Activated effector memory CD4-positive, alpha-beta T cell treated with Interleukin-2 at 50 U/mL for 16 hours (primary cell): ENCODE data around the gene FRMD4A.

Experiments
- DNase-seq: peaks from one replicate; pipeline ENCODE4 v3.0.0-alpha.2; 2020

Gene FRMD4A

GRCh38 chr10:14293526-14293925, 37.2 kb downstream of the FRMD4A start:
- DNase-seq = no peak

- DNase-seq = no peak
Measured at GRCh38 chr10:14291296-14291695, 39.4 kb downstream of the FRMD4A start.

DNA sequence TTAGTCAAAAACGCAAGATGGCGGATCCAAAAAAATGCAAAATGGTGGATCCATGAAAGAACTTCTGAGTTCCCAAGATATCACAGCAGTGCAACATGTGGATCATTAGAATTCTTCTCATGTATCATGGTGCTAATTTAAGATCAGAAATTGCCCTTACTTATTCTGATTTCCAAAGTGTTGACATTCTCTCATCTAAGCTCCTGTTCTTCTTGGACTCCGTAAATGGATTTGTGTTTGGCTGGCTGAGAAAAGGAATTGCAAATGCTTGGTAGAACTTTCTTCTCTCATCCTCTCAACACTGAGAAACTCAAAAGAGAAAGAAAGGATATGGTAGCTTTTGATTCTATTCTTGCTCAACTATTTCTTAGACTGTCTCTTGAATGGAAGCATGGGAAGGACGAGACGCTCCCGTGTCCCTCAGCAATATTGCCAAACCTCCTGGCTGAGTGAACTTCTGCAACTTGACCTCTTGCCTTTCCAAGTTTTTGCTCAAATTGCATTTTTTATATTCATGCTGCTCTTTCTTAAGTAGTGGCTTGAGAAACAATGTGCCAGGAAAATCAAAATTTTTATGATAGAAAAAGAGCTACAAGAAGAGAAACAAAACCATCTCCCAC, 44.7 kb downstream of the FRMD4A start:
- no peak for DNase-seq

GRCh38 chr10:14282276-14282675, 48.4 kb downstream of the FRMD4A start:
- no peak for DNase-seq

GRCh38 chr10:14278533-14278932, 52.2 kb downstream of the FRMD4A start:
- DNase-seq = no peak

GRCh38 chr10:14276210-14276609, 54.5 kb downstream of the FRMD4A start:
- DNase-seq = no peak

- DNase-seq = no peak
Measured at GRCh38 chr10:14271621-14272020, 59.1 kb downstream of the FRMD4A start.

GRCh38 chr10:14270370-14270769, 60.4 kb downstream of the FRMD4A start:
- no peak for DNase-seq

DNA sequence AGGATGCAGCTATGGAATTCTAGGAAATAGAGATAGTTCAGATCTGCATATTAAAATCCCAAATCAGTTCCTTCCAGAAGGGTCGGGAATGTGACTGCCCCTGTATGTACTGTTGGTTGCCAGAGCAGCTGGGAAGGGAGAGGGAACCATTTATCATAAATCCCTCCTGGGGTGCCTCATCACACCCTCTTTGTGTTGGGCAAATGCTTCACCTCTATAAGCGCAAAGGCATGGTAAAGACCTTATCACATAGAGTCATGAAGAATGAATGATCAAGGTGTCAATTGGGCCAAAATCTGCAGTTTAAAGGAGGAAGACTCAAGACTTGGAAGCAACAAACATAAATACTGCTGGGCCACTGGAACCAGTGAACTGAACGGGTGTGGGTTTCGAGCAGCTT, 65.0 kb downstream of the FRMD4A start:
- no peak for DNase-seq

- DNase-seq = no peak
Measured at GRCh38 chr10:14262836-14263425, 67.8 kb downstream of the FRMD4A start.

GRCh38 chr10:14261336-14261735, 69.4 kb downstream of the FRMD4A start:
- DNase-seq = no peak

DNA sequence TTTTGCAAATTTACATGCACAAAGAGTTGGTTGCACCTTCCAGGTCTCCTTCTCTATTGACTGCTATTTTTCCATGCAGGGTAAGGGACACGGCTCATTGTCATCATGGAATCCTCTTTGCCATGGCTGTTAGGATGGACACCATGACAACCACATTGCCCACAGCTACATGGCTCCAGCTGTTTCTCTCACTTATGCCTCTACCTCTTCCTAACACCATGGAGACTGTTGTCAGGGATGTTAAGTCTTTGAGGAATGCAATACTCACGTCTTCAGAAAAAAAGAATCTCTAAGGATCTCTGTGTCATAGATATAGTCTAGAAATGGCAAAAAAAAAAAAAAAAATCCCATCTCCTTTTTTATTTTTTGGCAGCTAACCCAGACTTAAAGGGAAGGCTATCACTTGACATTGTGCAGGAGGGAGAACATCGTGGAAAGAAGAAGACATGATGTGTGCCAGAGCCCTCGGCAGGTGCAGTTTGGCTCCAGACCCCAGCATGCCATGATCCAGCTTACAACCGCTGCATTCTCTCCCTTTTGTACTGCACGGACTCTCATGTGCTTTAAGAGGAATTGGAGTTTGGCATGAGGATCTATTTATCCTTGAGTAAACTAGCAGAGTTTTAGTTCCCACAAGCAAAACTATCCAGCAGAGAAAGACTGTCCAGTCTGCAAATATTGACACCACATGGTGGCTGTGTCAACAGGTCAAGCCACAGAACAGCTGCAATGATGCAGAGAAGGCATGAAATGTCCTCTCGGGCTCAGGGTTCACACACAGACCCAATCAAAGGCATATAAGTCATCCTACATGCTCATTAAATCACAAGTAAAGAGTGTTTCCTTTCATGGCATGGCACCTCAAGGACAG, 70.8 kb downstream of the FRMD4A start:
- DNase-seq = no peak

GRCh38 chr10:14254368-14254767, 76.4 kb downstream of the FRMD4A start:
- DNase-seq = no peak

- no peak for DNase-seq
Measured at GRCh38 chr10:14253711-14254110, 77.0 kb downstream of the FRMD4A start.

DNA sequence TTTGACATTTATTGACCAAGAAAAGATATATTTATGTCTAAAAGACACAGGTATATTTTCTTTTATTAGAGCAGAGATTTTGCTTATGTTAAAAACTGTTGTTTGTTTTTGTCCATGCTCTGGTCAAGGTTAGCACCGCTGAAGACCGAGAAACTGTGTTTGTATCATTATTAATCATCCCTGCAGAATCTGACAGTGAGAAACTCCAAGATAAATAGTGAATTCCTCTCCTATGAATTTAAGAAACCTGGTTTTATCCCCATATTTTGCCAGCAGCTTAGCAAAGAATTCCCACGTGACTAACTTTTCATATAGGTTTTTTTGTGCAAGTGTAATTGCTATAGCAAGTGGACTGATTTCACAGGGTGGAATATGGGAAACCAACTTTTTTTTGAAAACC, 77.6 kb downstream of the FRMD4A start:
- DNase-seq = no peak

- no peak for DNase-seq
Measured at GRCh38 chr10:14250496-14251076, 80.1 kb downstream of the FRMD4A start.

- DNase-seq = no peak
Measured at GRCh38 chr10:14247377-14248116, 83.2 kb downstream of the FRMD4A start.

GRCh38 chr10:14244801-14245211, 85.9 kb downstream of the FRMD4A start:
- DNase-seq = no peak

DNA sequence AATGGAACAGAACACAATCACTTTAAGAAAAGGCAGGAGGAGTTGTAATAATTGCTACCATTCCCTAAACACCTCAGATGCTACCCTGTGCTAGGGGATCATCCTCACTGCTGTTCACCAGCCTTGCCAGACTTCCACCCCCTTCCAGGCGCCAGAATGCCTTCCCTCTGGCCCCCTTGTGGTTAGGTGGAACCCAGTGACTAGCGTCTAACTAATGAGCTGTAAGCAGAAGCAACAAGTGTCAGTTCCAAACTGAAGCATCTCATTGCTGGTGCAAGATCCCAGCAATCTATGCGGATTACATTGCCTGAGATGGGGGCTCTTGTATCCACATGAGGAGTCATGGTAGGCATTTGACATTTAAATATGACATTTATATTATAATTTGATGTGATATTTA, 86.6 kb downstream of the FRMD4A start:
- no peak for DNase-seq

DNA sequence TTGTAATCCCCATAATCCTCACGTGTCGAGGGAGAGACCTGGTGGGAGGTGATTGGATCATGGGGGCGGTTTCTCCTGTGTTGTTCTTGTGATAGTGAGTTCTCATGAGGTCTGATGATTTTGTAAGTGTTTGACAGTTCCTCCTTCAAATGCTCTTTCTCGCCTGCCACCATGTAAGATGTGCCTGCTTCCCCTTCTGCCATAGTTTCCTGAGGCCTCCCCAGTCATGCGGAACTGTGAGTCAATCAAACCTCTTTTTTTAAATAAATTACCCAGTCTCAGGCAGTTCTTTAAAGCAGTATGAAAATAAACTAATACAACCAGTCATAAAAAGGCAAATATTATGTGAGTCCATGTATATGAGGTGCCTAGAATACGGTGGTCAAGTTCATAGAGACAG, 87.5 kb downstream of the FRMD4A start:
- DNase-seq = no peak

GRCh38 chr10:14241196-14241595, 89.5 kb downstream of the FRMD4A start:
- no peak for DNase-seq

DNA sequence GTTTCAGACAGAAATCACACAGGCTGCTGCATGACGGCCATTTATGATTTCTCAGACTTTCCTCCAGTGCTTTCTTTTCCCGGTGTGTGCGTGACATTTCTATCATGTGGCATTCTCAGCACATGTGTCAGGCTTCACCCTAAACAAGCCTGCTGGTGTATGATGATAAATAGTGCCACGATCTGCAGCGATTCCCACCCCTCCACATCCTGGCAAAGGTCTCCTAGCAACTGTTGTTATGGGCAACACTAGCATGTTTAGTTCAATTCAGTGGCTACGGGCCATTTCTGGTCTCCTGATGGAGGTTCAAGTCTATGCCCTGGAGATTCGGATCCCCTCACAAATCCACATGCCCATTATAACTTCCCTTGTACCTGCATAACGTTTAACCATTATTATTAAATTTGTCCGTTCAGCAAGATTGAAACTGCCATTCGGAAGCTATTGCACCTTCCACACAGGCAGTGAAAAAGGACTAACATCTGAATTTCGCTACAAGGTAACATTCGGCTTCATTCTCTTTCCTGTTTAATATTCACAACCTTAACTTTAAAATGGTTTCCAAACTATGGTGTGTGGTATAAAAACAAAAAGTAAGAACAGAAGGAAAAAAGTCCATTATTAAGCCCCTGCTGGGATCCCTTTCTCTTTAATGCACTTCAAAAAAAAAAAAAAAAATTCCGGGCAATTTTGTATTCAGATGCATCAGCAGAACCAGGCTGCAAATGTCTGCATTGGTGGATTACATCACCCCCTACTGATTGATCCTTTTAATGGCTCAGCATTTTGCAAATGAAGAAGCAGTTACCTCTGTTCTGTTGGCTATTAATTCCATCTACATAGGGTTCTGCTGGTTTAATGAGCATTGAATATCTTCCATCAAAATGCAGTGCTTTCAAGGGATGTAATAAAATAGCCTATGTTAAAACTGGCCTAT, 90.2 kb downstream of the FRMD4A start:
- DNase-seq = no peak
